Measurements from ENCODE around the gene SRPX2.
A peak's percentile ranks its signal among the peaks of the same experiment; 100 is the strongest.

Gene SRPX2

GRCh38 chrX:100681599-100681998 lies 37.6 kb downstream of the SRPX2 start:
- Histone ChIP-seq H3K4me3 (no peak overlapping the region), H3K9ac (no peak overlapping the region), H3K4me2 (no peak overlapping the region), H3K27ac (no peak overlapping the region), H3K4me1 (peaks cover 1 to 12% (median 9%) of the 10 kb centered on the region in 10 experiments; a peak in 19 of 20 replicates), H3K36me3 (no peaks in the 10 kb centered on the region), H4K20me1 (no peaks in the 10 kb centered on the region), H3K27me3 (peaks cover 0 to 23% (median 0%) of the 10 kb centered on the region in 11 experiments; a peak in 2 of 22 replicates), H3K9me3 (replicated peaks in 1 of 11) (no peaks in the 10 kb centered on the region)
- no peak for TF ChIP-seq Cebpa-rat (IDR thresholded peaks at IDR 0.05)

DNA sequence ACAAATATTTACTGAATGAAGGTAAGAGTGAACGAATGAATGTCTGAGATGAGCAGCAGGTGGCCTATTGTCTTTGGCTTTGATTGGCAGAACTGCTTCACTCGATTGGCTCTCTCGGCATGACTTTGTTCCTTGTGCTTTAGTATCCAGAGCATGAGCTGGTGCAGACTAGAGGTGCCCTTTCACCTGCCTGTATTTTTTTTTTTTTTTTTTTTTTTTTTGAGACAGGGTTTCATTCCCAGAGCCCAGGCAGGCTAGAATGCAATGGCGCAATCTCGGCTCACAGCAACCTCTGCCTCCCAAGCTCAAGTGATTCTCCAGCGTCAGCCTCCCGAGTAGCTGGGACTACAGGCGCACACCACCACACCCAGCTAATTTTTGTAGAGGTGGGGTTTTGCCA lies 38.9 kb downstream of the SRPX2 start:
- H3K27me3 ChIP-seq, result peaks cover 0 to 22% (median 0%) of the 10 kb centered on the region in 11 experiments; a peak in 3 of 22 replicates
- no peaks in the 10 kb centered on the region for H3K36me3 ChIP-seq
- no peak overlapping the region for H3K4me3 ChIP-seq
- no peaks in the 10 kb centered on the region for H4K20me1 ChIP-seq
- H3K4me2 ChIP-seq, result no peak overlapping the region
- TF ChIP-seq Cebpa-rat (IDR thresholded peaks at IDR 0.05), result no peak
- H3K4me1 ChIP-seq, result peaks cover 15 to 25% (median 22%) of the 10 kb centered on the region in 10 experiments
- no peak overlapping the region for H3K27ac ChIP-seq
- H3K9ac ChIP-seq, result no peak overlapping the region
- no peaks in the 10 kb centered on the region for H3K9me3 ChIP-seq (replicated peaks in 1 of 11)

DNA sequence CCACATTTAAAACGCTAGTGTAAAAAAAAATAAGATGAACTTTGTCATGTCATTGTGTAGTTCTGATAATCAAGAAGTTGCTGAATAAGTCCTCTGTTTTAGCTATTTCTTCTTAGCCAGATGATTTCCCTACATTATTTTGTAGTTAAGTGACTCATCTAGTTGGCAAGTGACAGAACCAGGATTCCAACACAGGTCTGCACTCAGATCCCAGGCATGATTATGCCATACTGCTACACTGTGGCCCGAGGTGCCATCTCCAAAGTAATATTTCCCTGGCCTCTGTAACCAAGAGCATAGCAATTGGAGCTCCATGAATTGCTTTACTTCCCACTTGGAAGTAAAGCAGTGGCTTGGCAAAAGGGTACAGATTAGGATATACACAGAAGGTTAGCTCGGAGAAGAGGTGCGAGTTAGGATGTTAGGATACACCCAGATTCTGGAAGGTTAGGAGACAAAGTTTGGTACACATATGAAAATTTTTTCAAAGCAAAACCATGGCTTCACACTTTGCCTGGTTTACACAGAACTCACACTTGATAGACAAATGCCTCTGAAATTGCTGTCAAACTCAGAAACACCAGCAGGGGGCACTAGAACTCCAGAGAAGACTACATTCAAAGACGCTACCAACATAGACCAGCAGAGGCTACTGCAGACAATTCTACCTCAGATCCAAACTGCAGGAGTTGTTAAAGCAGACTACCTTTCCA lies 41.4 kb downstream of the SRPX2 start:
- Histone ChIP-seq H3K4me3 (no peak overlapping the region), H3K9ac (no peak overlapping the region), H4K20me1 (no peaks in the 10 kb centered on the region), H3K36me3 (no peaks in the 10 kb centered on the region), H3K9me3 (replicated peaks in 1 of 11) (no peaks in the 10 kb centered on the region), H3K4me1 (peaks cover 16 to 33% (median 30%) of the 10 kb centered on the region in 10 experiments), H3K27me3 (peaks cover 0 to 10% (median 0%) of the 10 kb centered on the region in 11 experiments; a peak in 2 of 22 replicates), H3K4me2 (peak overlapping the region in 7 of 11 experiments; percentile 77 to 88 (median 84); a peak in 8 of 22 replicates), H3K27ac (no peak overlapping the region)
- TF ChIP-seq Cebpa-rat (IDR thresholded peaks at IDR 0.05), result no peak

DNA sequence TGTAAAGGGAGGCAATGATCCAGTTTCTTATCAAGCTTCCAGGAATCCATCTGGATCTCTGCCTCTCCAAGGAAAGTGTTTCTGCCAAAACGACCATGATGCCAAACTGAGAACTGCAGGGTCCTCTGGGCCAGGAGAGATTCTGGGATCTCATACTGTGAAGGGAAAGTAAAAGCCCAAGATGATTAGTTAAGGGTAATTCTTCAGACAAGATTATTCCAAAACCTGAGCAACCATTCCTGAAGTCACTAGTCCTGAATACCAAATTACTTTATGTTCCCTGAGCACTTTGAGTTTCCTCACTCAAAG lies 42.0 kb downstream of the SRPX2 start:
- no peaks in the 10 kb centered on the region for H4K20me1 ChIP-seq
- no peak for TF ChIP-seq Cebpa-rat (IDR thresholded peaks at IDR 0.05)
- peak overlapping the region in 1 of 11 experiments; percentile 56; a peak in 1 of 22 replicates for H3K9ac ChIP-seq

DNA sequence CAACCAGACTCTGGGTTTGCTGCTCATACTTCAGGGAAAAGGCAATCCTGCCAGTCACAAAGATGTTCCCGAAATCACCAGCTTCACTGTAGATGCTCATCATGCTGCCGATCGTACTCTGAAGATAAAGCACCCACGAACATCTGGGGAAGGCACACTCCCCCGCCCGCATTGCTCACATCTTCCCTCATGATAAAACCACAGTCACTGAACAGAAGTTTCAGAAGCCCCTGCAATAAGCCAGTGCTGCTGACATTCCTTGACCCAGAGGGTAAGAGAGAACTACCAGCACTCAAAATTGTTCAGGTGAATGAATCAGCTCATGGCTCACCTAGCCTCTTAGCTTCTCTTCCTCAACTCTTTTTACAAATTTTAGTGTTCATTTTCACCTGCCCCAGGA lies 43.1 kb downstream of the SRPX2 start:
- peaks cover 16 to 33% (median 30%) of the 10 kb centered on the region in 10 experiments for H3K4me1 ChIP-seq
- H3K36me3 ChIP-seq, result no peaks in the 10 kb centered on the region
- peak overlapping the region in 4 of 10 experiments; percentile 4 to 47 (median 31); a peak in 5 of 20 replicates for H3K4me3 ChIP-seq
- peak overlapping the region; percentile 43 to 88 (median 78) for H3K4me2 ChIP-seq
- peaks cover 0 to 10% (median 0%) of the 10 kb centered on the region in 11 experiments; a peak in 2 of 22 replicates for H3K27me3 ChIP-seq
- no peaks in the 10 kb centered on the region for H3K9me3 ChIP-seq (replicated peaks in 1 of 11)
- no peaks in the 10 kb centered on the region for H4K20me1 ChIP-seq
- H3K27ac ChIP-seq, result peak overlapping the region in 8 of 11 experiments; percentile 10 to 74 (median 50); a peak in 14 of 22 replicates
- TF ChIP-seq Cebpa-rat (IDR thresholded peaks at IDR 0.05), result no peak
- peak overlapping the region in 6 of 11 experiments; percentile 0 to 69 (median 58); a peak in 10 of 22 replicates for H3K9ac ChIP-seq

More for the DNA sequence above, 42.0 kb downstream of the SRPX2 start:
- Histone ChIP-seq H3K9me3 (replicated peaks in 1 of 11) (no peaks in the 10 kb centered on the region), H3K4me1 (peaks cover 16 to 33% (median 30%) of the 10 kb centered on the region in 10 experiments), H3K36me3 (no peaks in the 10 kb centered on the region), H3K4me3 (no peak overlapping the region), H3K27me3 (peaks cover 0 to 10% (median 0%) of the 10 kb centered on the region in 11 experiments; a peak in 2 of 22 replicates), H3K4me2 (peak overlapping the region in 9 of 11 experiments; percentile 77 to 88 (median 82); a peak in 14 of 22 replicates), H3K27ac (no peak overlapping the region; a peak in 2 of 22 replicates)

DNA sequence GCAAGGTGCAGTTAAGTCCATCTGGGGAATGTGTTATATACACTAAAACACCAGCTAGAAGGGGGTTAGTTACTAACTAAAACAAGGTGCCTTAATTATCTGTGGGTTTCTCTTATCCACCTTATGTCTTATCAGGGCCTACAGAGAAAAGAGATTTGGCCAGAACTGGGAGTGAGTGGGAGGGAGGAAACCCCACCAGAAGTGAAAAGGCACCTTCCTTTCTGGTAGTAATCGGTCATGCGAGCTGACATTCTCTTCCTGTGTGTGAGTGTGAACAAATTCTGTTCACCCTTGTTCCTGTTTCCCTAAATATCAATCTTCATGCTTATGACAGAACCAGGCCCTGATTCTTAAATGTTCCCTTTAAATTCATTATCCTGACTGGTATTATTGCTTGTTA lies 43.5 kb downstream of the SRPX2 start:
- Histone ChIP-seq H3K9me3 (replicated peaks in 1 of 11) (no peaks in the 10 kb centered on the region), H3K4me2 (peak overlapping the region; percentile 43 to 88 (median 78)), H3K27ac (peak overlapping the region in 8 of 11 experiments; percentile 10 to 74 (median 50); a peak in 14 of 22 replicates), H3K4me1 (peaks cover 16 to 33% (median 30%) of the 10 kb centered on the region in 10 experiments), H3K36me3 (no peaks in the 10 kb centered on the region), H3K4me3 (peak overlapping the region in 4 of 10 experiments; percentile 4 to 47 (median 31); a peak in 5 of 20 replicates), H3K9ac (peak overlapping the region in 6 of 11 experiments; percentile 0 to 69 (median 58); a peak in 9 of 22 replicates), H3K27me3 (peaks cover 0 to 10% (median 0%) of the 10 kb centered on the region in 11 experiments; a peak in 2 of 22 replicates), H4K20me1 (no peaks in the 10 kb centered on the region)
- no peak for TF ChIP-seq Cebpa-rat (IDR thresholded peaks at IDR 0.05)

DNA sequence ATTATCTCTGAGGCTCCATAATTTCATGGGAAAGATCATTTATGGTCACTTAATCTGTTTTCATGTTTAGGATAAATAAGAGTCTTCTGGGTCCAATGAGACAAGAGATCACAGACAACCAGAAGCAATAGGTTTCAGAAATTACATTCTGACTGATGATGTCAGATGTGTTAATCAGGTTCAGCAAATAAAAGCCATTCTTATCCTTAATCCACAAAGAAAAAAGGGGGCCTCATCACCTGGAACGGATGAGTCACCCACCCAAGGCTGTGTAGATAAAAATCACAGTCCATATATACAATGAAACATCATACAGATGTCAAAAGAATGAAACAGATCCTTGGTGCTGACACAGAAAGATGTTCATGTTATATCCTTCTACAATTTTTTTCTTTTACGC lies 51.3 kb downstream of the SRPX2 start:
- Histone ChIP-seq H3K27me3 (no peaks in the 10 kb centered on the region), H3K4me3 (no peak overlapping the region), H3K9me3 (replicated peaks in 1 of 11) (no peaks in the 10 kb centered on the region), H3K4me2 (no peak overlapping the region), H3K9ac (no peak overlapping the region), H3K27ac (no peak overlapping the region), H3K36me3 (no peaks in the 10 kb centered on the region), H3K4me1 (peaks cover 0 to 9% (median 0%) of the 10 kb centered on the region in 10 experiments; a peak in 4 of 20 replicates), H4K20me1 (no peaks in the 10 kb centered on the region)
- TF ChIP-seq Cebpa-rat (IDR thresholded peaks at IDR 0.05), result no peak

DNA sequence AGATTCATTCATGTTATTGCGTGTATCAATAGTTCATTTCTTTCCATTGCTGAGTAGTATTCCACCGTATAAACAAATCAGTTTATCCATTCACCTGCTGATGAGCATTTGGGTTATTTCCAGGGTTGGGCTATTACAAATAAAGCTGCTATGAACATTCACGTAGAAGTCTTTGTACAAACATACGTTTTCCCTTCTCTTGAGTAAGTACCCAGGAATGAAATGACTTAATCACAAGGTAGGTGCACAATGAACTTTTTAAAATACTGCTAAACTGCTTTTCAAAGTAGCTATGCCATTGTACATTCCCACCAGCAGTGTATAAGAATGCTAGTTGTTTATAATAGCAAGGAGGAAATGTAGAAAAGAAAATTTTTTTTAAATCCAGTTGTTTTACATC lies 52.0 kb downstream of the SRPX2 start:
- Histone ChIP-seq H3K4me1 (peaks cover 0 to 9% (median 0%) of the 10 kb centered on the region in 10 experiments; a peak in 4 of 20 replicates), H3K4me3 (no peak overlapping the region), H3K9me3 (replicated peaks in 1 of 11) (no peaks in the 10 kb centered on the region), H3K27ac (no peak overlapping the region), H3K9ac (no peak overlapping the region), H3K4me2 (no peak overlapping the region), H3K27me3 (no peaks in the 10 kb centered on the region), H3K36me3 (no peaks in the 10 kb centered on the region), H4K20me1 (no peaks in the 10 kb centered on the region)
- no peak for TF ChIP-seq Cebpa-rat (IDR thresholded peaks at IDR 0.05)

- no peak for TF ChIP-seq Cebpa-rat (IDR thresholded peaks at IDR 0.05)
- no peak overlapping the region for H3K27ac ChIP-seq
- H3K4me1 ChIP-seq, result peaks cover 0 to 9% (median 0%) of the 10 kb centered on the region in 10 experiments; a peak in 4 of 20 replicates
- no peaks in the 10 kb centered on the region for H3K9me3 ChIP-seq (replicated peaks in 1 of 11)
- H3K36me3 ChIP-seq, result no peaks in the 10 kb centered on the region
- no peaks in the 10 kb centered on the region for H4K20me1 ChIP-seq
- H3K4me2 ChIP-seq, result no peak overlapping the region
- no peak overlapping the region for H3K4me3 ChIP-seq
- no peak overlapping the region for H3K9ac ChIP-seq
- no peaks in the 10 kb centered on the region for H3K27me3 ChIP-seq
Observed at GRCh38 chrX:100696699-100697351, 52.8 kb downstream of the SRPX2 start.
